ENCODE results near the gene GALNT9. TPM values are rescaled to one million over a fixed set of nuclear protein-coding genes. Genes with fewer than 3 reads are reported as not detected.

GALNT9 gene
- total and polyA plus RNA-seq, 3 experiments from 2014 or later, result 0.18 TPM; not detected in 2

DNA sequence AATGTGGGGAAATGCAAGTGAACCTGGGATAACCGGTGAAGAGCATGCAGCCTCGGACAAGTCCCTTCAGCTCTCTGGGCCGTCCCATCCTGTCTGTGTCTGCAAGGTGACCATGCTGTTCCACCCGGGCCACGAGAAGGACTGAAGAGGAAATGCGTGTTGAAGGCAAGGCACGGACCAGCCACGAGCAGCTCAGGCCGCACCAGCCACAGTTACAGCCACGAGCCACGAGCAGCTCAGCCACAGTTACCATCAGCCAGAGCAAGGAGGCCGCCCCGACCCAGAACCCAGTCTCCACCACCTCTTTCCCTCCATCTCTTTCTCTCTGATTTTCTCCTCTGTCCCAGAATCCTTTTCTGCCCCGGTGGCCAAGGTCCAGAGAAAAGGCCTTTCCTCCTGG lies 18.8 kb upstream of the GALNT9 start:
- Histone ChIP-seq H3K27ac (ENCODE audit: low read depth, low read length) (no peak overlapping the region), H3K4me1 (ENCODE audit: insufficient read depth, low read length) (no peaks in the 10 kb centered on the region), H3K36me3 (ENCODE audit: insufficient read depth, low read length) (no peaks in the 10 kb centered on the region), H3K27me3 (ENCODE audit: insufficient read depth, low read length, poor library complexity, severe bottlenecking) (no peaks in the 10 kb centered on the region), H3K9me3 (ENCODE audit: low read length) (no peaks in the 10 kb centered on the region), H3K4me3 (ENCODE audit: low read length) (no peak overlapping the region)
- ChIA-PET POLR2A (no interaction called here), CTCF (no interaction called here)
- Mint-ChIP-seq H3K27me3 (peaks cover 7 to 18% of the 10 kb centered on the region in 2 donors), H3K36me3 (no peaks in the 10 kb centered on the region), H3K27ac (no peak overlapping the region), H3K9me3 (no peaks in the 10 kb centered on the region), H3K4me3 (no peak overlapping the region), H3K4me1 (peaks cover 0 to 1% (median under 1%) of the 10 kb centered on the region in 3 donors)
- DNase-seq, result no peak

- ChIA-PET CTCF (no interaction called here), POLR2A (no interaction called here)
- H3K4me1 Mint-ChIP-seq, result peaks cover 3 to 5% (median 4%) of the 10 kb centered on the region in 3 donors
- peaks cover 7 to 13% of the 10 kb centered on the region in 2 donors for H3K27me3 Mint-ChIP-seq
- H3K9me3 Mint-ChIP-seq, result no peaks in the 10 kb centered on the region
- no peak for DNase-seq
- no peaks in the 10 kb centered on the region for H3K4me1 ChIP-seq (ENCODE audit: insufficient read depth, low read length)
- H3K36me3 Mint-ChIP-seq, result no peaks in the 10 kb centered on the region
- H3K9me3 ChIP-seq (ENCODE audit: low read length), result no peaks in the 10 kb centered on the region
- H3K36me3 ChIP-seq (ENCODE audit: insufficient read depth, low read length), result no peaks in the 10 kb centered on the region
- no peak overlapping the region for H3K4me3 Mint-ChIP-seq
- no peak overlapping the region for H3K4me3 ChIP-seq (ENCODE audit: low read length)
- H3K27me3 ChIP-seq (ENCODE audit: insufficient read depth, low read length, poor library complexity, severe bottlenecking), result no peaks in the 10 kb centered on the region
- H3K27ac Mint-ChIP-seq, result no peak overlapping the region
- no peak overlapping the region for H3K27ac ChIP-seq (ENCODE audit: low read depth, low read length)
Measured at GRCh38 chr12:132347176-132347855, 17.9 kb upstream of the GALNT9 start.

DNA sequence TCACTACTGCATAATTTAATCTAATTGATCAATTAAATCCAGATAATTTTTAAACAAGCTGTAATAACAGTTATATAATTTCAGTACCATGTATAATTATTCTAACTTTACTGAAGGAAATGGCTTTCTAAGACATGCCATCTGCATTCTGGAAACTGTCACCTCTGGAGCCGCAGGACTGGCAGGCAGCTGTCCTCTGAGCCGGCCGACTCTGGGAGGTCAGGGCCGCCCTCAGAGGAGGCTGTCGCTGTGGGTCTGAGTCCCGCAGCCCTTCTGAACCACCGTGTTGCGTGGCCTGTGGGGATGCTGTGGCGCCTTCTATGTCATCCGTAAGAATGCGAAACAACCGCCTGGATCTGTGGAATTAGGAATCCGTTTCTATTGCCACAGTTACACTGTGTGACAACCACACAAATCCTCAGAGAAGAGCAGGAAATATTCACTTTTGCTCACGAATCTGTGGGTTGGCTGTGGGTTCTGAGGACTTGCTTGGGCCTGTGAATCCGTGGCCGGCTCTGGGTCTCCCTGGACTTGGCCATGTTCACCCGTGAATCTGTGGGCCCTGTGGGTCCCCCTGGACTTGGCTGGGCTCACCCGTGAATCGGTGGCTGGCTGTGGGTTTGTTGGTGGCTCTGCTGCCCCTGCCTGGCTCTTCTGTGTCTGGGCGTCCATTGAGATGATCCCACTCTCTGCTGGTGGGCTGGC lies 17.2 kb upstream of the GALNT9 start:
- Mint-ChIP-seq H3K4me1 (peaks cover 3 to 5% (median 4%) of the 10 kb centered on the region in 3 donors), H3K9me3 (no peaks in the 10 kb centered on the region), H3K27me3 (peaks cover 7 to 10% of the 10 kb centered on the region in 2 donors), H3K36me3 (no peaks in the 10 kb centered on the region), H3K27ac (no peak overlapping the region), H3K4me3 (no peak overlapping the region)
- Histone ChIP-seq H3K36me3 (ENCODE audit: insufficient read depth, low read length) (no peaks in the 10 kb centered on the region), H3K27me3 (ENCODE audit: insufficient read depth, low read length, poor library complexity, severe bottlenecking) (no peaks in the 10 kb centered on the region), H3K4me3 (ENCODE audit: low read length) (no peak overlapping the region), H3K27ac (ENCODE audit: low read depth, low read length) (no peak overlapping the region), H3K9me3 (ENCODE audit: low read length) (no peaks in the 10 kb centered on the region), H3K4me1 (ENCODE audit: insufficient read depth, low read length) (no peaks in the 10 kb centered on the region)
- ChIA-PET CTCF (no interaction called here), POLR2A (no interaction called here)
- no peak for DNase-seq

DNA sequence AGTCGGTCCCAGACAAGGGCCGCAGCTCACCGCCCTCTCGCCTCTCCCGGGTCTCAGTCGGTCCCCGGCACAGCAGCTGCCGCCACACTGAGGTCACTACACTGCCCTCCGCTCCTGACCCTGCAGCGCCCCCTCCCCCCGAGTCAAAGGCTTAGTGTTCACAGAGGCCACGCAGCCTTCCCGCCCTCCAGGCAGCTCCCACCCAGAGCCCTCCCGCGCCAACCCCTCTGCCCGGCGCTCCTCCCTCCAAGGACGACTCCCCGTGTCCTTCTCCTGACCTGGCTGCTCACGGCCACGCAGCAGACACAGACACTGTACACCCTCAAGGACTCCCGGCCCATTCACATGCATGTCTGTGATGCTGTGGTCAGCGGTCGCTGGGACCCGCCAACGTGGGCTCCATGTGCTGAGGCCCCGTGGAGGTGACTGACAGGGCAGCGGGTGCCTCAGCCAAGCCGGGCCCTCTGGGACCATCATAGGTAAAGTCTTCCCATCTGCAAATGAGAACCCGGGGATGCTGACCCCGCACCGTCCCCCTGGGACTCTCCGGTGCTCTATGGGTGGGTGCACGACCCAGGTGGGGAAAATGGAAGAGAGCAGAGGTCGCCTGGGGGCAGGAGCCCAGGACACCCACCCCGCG lies 16.3 kb upstream of the GALNT9 start:
- no peaks in the 10 kb centered on the region for H3K36me3 Mint-ChIP-seq
- H3K27ac Mint-ChIP-seq, result no peak overlapping the region
- Histone ChIP-seq H3K9me3 (ENCODE audit: low read length) (no peaks in the 10 kb centered on the region), H3K36me3 (ENCODE audit: insufficient read depth, low read length) (no peaks in the 10 kb centered on the region), H3K27me3 (ENCODE audit: insufficient read depth, low read length, poor library complexity, severe bottlenecking) (no peaks in the 10 kb centered on the region), H3K4me1 (ENCODE audit: insufficient read depth, low read length) (no peaks in the 10 kb centered on the region), H3K4me3 (ENCODE audit: low read length) (no peak overlapping the region), H3K27ac (ENCODE audit: low read depth, low read length) (no peak overlapping the region)
- H3K9me3 Mint-ChIP-seq, result no peaks in the 10 kb centered on the region
- H3K4me3 Mint-ChIP-seq, result no peak overlapping the region
- POLR2A ChIA-PET, result no interaction called here
- no peak for DNase-seq
- H3K4me1 Mint-ChIP-seq, result peaks cover 3 to 5% (median 4%) of the 10 kb centered on the region in 3 donors
- peaks cover 5 to 10% of the 10 kb centered on the region in 2 donors for H3K27me3 Mint-ChIP-seq
- CTCF ChIA-PET, result no interaction called here

DNA sequence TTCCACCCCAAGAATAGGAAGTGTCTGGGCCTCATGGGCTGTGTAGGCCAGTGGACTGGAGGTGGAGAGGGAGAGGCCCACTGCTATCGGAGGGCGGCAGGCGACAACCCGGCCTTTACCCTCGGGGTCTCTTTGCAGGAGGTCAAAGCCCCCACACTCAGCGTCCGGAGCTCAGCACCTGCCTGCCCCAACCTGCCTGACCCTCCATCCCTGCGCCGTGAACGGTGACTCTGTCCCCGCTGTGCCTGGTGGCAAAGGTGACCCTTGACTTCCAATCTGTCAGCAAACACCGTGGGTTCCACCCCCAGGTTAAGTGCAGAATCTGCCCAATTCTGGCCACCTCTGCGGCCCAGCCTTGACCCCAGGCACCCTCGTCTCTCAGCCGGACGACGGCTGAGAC lies 15.7 kb upstream of the GALNT9 start:
- no peaks in the 10 kb centered on the region for H3K4me1 ChIP-seq (ENCODE audit: insufficient read depth, low read length)
- ChIA-PET CTCF (no interaction called here), POLR2A (no interaction called here)
- Mint-ChIP-seq H3K27me3 (peaks cover 5 to 10% of the 10 kb centered on the region in 2 donors), H3K27ac (no peak overlapping the region), H3K9me3 (no peaks in the 10 kb centered on the region), H3K36me3 (no peaks in the 10 kb centered on the region), H3K4me3 (no peak overlapping the region), H3K4me1 (peaks cover 3 to 5% (median 4%) of the 10 kb centered on the region in 3 donors)
- H3K36me3 ChIP-seq (ENCODE audit: insufficient read depth, low read length), result no peaks in the 10 kb centered on the region
- DNase-seq, result no peak
- H3K9me3 ChIP-seq (ENCODE audit: low read length), result no peaks in the 10 kb centered on the region
- H3K27me3 ChIP-seq (ENCODE audit: insufficient read depth, low read length, poor library complexity, severe bottlenecking), result no peaks in the 10 kb centered on the region
- H3K27ac ChIP-seq (ENCODE audit: low read depth, low read length), result no peak overlapping the region
- no peak overlapping the region for H3K4me3 ChIP-seq (ENCODE audit: low read length)

DNA sequence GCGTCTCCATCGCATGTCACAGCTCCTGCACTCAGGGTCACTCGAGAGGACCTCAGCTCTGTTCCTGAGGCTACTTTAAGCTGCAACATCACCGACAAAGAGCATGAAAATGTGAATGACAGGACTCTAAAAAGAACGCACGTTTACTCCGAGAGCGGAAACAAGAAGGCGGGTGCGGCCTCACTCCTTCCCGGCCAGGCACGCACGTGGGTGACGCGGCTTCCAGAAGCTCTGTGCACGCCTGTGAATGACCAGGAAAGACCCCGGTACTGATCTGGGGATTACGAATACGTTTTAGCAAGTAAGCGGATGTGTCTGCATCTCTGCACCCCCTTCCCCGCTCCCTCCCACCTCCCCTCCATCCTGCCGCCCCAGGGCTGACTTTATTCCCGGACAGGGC lies 15.2 kb upstream of the GALNT9 start:
- H3K4me3 Mint-ChIP-seq, result no peak overlapping the region
- no peaks in the 10 kb centered on the region for H3K36me3 Mint-ChIP-seq
- H3K27me3 Mint-ChIP-seq, result peaks cover 5 to 10% of the 10 kb centered on the region in 2 donors
- no peak for DNase-seq
- H3K4me1 Mint-ChIP-seq, result peaks cover 3 to 5% (median 4%) of the 10 kb centered on the region in 3 donors
- ChIA-PET POLR2A (no interaction called here), CTCF (no interaction called here)
- no peaks in the 10 kb centered on the region for H3K9me3 Mint-ChIP-seq
- Histone ChIP-seq H3K27ac (ENCODE audit: low read depth, low read length) (no peak overlapping the region), H3K4me1 (ENCODE audit: insufficient read depth, low read length) (no peaks in the 10 kb centered on the region), H3K9me3 (ENCODE audit: low read length) (no peaks in the 10 kb centered on the region), H3K27me3 (ENCODE audit: insufficient read depth, low read length, poor library complexity, severe bottlenecking) (no peaks in the 10 kb centered on the region), H3K36me3 (ENCODE audit: insufficient read depth, low read length) (no peaks in the 10 kb centered on the region), H3K4me3 (ENCODE audit: low read length) (no peak overlapping the region)
- H3K27ac Mint-ChIP-seq, result no peak overlapping the region

- H3K4me1 Mint-ChIP-seq, result peaks cover 3 to 5% (median 4%) of the 10 kb centered on the region in 3 donors
- H3K36me3 Mint-ChIP-seq, result no peaks in the 10 kb centered on the region
Measured at GRCh38 chr12:132344181-132344580, 14.8 kb upstream of the GALNT9 start.

GRCh38 chr12:132343294-132344004 lies 14.1 kb upstream of the GALNT9 start:
- Mint-ChIP-seq H3K4me3 (peak overlapping the region in 1 of 7 donors; percentile 46), H3K27me3 (peaks cover 5 to 9% of the 10 kb centered on the region in 2 donors), H3K36me3 (no peaks in the 10 kb centered on the region), H3K27ac (peak overlapping the region in 2 of 8 donors; percentile 25 to 43), H3K9me3 (no peaks in the 10 kb centered on the region), H3K4me1 (peaks cover 3 to 5% (median 4%) of the 10 kb centered on the region in 3 donors)
- H3K4me1 ChIP-seq (ENCODE audit: insufficient read depth, low read length), result no peaks in the 10 kb centered on the region
- ChIA-PET POLR2A (no interaction called here), CTCF (no interaction called here)
- H3K9me3 ChIP-seq (ENCODE audit: low read length), result no peaks in the 10 kb centered on the region
- no peaks in the 10 kb centered on the region for H3K36me3 ChIP-seq (ENCODE audit: insufficient read depth, low read length)
- no peak overlapping the region for H3K27ac ChIP-seq (ENCODE audit: low read depth, low read length)
- H3K4me3 ChIP-seq (ENCODE audit: low read length), result no peak overlapping the region
- no peak for DNase-seq
- H3K27me3 ChIP-seq (ENCODE audit: insufficient read depth, low read length, poor library complexity, severe bottlenecking), result no peaks in the 10 kb centered on the region

More at GRCh38 chr12:132344181-132344580, 14.8 kb upstream of the GALNT9 start:
- Mint-ChIP-seq H3K27me3 (peaks cover 5 to 10% of the 10 kb centered on the region in 2 donors), H3K4me3 (no peak overlapping the region), H3K27ac (no peak overlapping the region), H3K9me3 (no peaks in the 10 kb centered on the region)
- Histone ChIP-seq H3K27me3 (ENCODE audit: insufficient read depth, low read length, poor library complexity, severe bottlenecking) (no peaks in the 10 kb centered on the region), H3K9me3 (ENCODE audit: low read length) (no peaks in the 10 kb centered on the region), H3K36me3 (ENCODE audit: insufficient read depth, low read length) (no peaks in the 10 kb centered on the region), H3K4me3 (ENCODE audit: low read length) (no peak overlapping the region), H3K4me1 (ENCODE audit: insufficient read depth, low read length) (no peaks in the 10 kb centered on the region), H3K27ac (ENCODE audit: low read depth, low read length) (no peak overlapping the region)
- CTCF ChIA-PET, result no interaction called here
- POLR2A ChIA-PET, result no interaction called here
- no peak for DNase-seq
